CD14-positive monocyte (primary cell): Measurements from ENCODE around the gene FDCSP. TPM values are rescaled to one million over a fixed set of nuclear protein-coding genes. Genes with fewer than 3 reads are reported as not detected.

Experiments used
- DNase-seq, 3 donors: peaks; one replicate each; pipeline ENCODE4 v3.0.0-alpha.2; 2011 to 2022
- H2AFZ ChIP-seq: 2 replicates; pipeline ENCODE4 v1.6.0; 2012; ENCODE audit warnings: mild to moderate bottlenecking, low read depth, low read length, inconsistent platforms; ENCODE audit not compliant: insufficient read depth, poor library complexity, severe bottlenecking
- H3K27ac ChIP-seq, 2 donors: 1 replicate in 1 of 2; 2 replicates in 1 of 2; pipeline ENCODE4 v1.5.1; 2012 to 2013; ENCODE audit warnings: low read length in 2 of 2, control low read depth in 1 of 2, inconsistent platforms in 1 of 2, low read depth in 1 of 2, mild to moderate bottlenecking in 1 of 2
- H3K27me3 ChIP-seq, 2 donors: one replicate each; pipeline versions ENCODE4 v1.6.0 to v1.6.1; 2011 to 2013; ENCODE audit warnings: low read length in 2 of 2; ENCODE audit not compliant: control insufficient read depth in 2 of 2, insufficient read depth in 2 of 2
- H3K36me3 ChIP-seq, 2 donors: replicated peaks in 1 of 2; 1 replicate in 1 of 2; 2 replicates in 1 of 2; pipeline versions ENCODE4 v1.5.1 to v1.6.1; 2012 to 2013; ENCODE audit warnings: low read length in 2 of 2, control low read depth in 1 of 2, inconsistent platforms in 1 of 2, mild to moderate bottlenecking in 1 of 2; ENCODE audit not compliant: insufficient read depth in 2 of 2, control insufficient read depth in 1 of 2
- H3K4me1 ChIP-seq, 2 donors: 1 replicate in 1 of 2; 2 replicates in 1 of 2; pipeline versions ENCODE4 v1.5.1 to v1.6.1; 2012 to 2013; ENCODE audit warnings: low read length in 2 of 2, control low read depth in 1 of 2, inconsistent platforms in 1 of 2, mild to moderate bottlenecking in 1 of 2, moderate library complexity in 1 of 2; ENCODE audit not compliant: insufficient read depth in 2 of 2, control insufficient read depth in 1 of 2
- H3K4me2 ChIP-seq: replicated peaks from 2 replicates; pipeline ENCODE3; 2012; ENCODE audit warnings: low read length, moderate library complexity, mild to moderate bottlenecking; ENCODE audit not compliant: poor library complexity, severe bottlenecking; ENCODE audit errors: extremely low read depth
- H3K4me3 ChIP-seq, 3 experiments: fragments of 200-600 bp in 1 of 3; sonication (generic) in 1 of 3; replicated peaks in 1 of 3; 1 replicate in 2 of 3; 2 replicates in 1 of 3; pipeline ENCODE4 v1.5.1; 2011 to 2013; ENCODE audit warnings: low read length in 3 of 3, mild to moderate bottlenecking in 3 of 3, control low read depth in 2 of 3, low read depth in 2 of 3, inconsistent platforms in 1 of 3, moderate library complexity in 1 of 3
- H3K79me2 ChIP-seq: 2 replicates; pipeline ENCODE4 v1.6.0; 2012; ENCODE audit warnings: mild to moderate bottlenecking, control low read depth, inconsistent platforms, low read length, moderate library complexity; ENCODE audit not compliant: insufficient read depth
- H3K9ac ChIP-seq: 2 replicates; pipeline ENCODE4 v1.6.0; 2017; ENCODE audit warnings: low read length, mild to moderate bottlenecking; ENCODE audit not compliant: insufficient read depth, poor library complexity, severe bottlenecking
- H3K9me3 ChIP-seq, 2 donors: replicated peaks in 1 of 2; 1 replicate in 1 of 2; 2 replicates in 1 of 2; pipeline versions ENCODE4 v1.5.1 to v1.6.1; 2012 to 2013; ENCODE audit warnings: low read length in 2 of 2, control low read depth in 1 of 2; ENCODE audit not compliant: control insufficient read depth in 1 of 2, insufficient read depth in 1 of 2
- H4K20me1 ChIP-seq: 2 replicates; pipeline ENCODE4 v1.6.0; 2012; ENCODE audit warnings: mild to moderate bottlenecking, low read length, control low read depth, moderate library complexity; ENCODE audit not compliant: insufficient read depth
- H3K27ac Mint-ChIP-seq, 7 donors: one replicate each; pipeline ENCODE4 v1.8.0; 2020; ENCODE audit warnings: mild to moderate bottlenecking in 7 of 7, mixed read lengths in 7 of 7, moderate library complexity in 6 of 7, inconsistent platforms in 2 of 7
- H3K27me3 Mint-ChIP-seq, 3 donors: one replicate each; pipeline ENCODE4 v1.8.0; 2021 to 2022; ENCODE audit warnings: low read depth in 3 of 3, mild to moderate bottlenecking in 3 of 3, mixed read lengths in 3 of 3, moderate library complexity in 3 of 3, inconsistent platforms in 1 of 3
- H3K36me3 Mint-ChIP-seq, 2 donors: one replicate each; pipeline ENCODE4 v1.8.0; 2020; ENCODE audit warnings: mixed read lengths in 2 of 2, inconsistent platforms in 1 of 2, mild to moderate bottlenecking in 1 of 2
- H3K4me1 Mint-ChIP-seq: one replicate; pipeline ENCODE4 v1.8.0; 2020; ENCODE audit warnings: mild to moderate bottlenecking, mixed read lengths
- H3K4me3 Mint-ChIP-seq, 2 donors: one replicate each; pipeline ENCODE4 v1.8.0; 2020; ENCODE audit warnings: mild to moderate bottlenecking in 2 of 2, mixed read lengths in 2 of 2, moderate library complexity in 1 of 2
- H3K9me3 Mint-ChIP-seq, 7 donors: one replicate each; pipeline ENCODE4 v1.8.0; 2020 to 2022; ENCODE audit warnings: mixed read lengths in 7 of 7, mild to moderate bottlenecking in 6 of 7, moderate library complexity in 6 of 7, inconsistent platforms in 2 of 7
- CTCF ChIP-seq: fragments of 200-600 bp; IDR thresholded peaks from one replicate; pipeline ENCODE4 v1.8.0; 2022; ENCODE audit warnings: antibody characterized with exemption, mild to moderate bottlenecking
- WGBS: methylation state at CpG from one replicate; pipeline ENCODE4 v1.1.5; 2013; ENCODE audit warnings: missing lambda C conversion rate; ENCODE audit not compliant: insufficient coverage; 5-methylcytosine and 5-hydroxymethylcytosine counted together
- intact Hi-C, 2 donors: fragments of 100-400 bp; cut with micrococcal nuclease; formaldehyde crosslinking; loops; one replicate each; pipeline versions ENCODE4 v1.15.0 to v1.15.1; 2023
- polyA minus RNA-seq: library from RNA; depleted of rRNA, polyadenylated mRNA; stranded (reverse); fragments of >200 nt; gene quantifications from 2 replicates; pipeline ENCODE4 v1.2.3, GENCODE V29; 2012
- polyA plus RNA-seq, 3 donors: library from polyadenylated mRNA; depleted of rRNA in 1 of 3; unstranded in 2 of 3; stranded (reverse) in 1 of 3; fragments of 300-500 nt in 2 of 3; fragments of >200 nt in 1 of 3; fragmentation: Illumina TruSeq in 2 of 3; gene quantifications; 1 replicate in 2 of 3; 2 replicates in 1 of 3; pipeline ENCODE4 v1.2.3, GENCODE V29; 2012 to 2021
- total RNA-seq, 12 experiments: library from RNA in 1 of 12; stranded (reverse) in 1 of 12; fragments of 120-200 nt in 1 of 12; gene quantifications; one replicate each; pipeline ENCODE4 v1.2.4 and lab custom pipeline; 2013 to 2026; ENCODE audit warnings: mixed read lengths in 6 of 12, inconsistent platforms in 1 of 12

Gene FDCSP
- total RNA-seq (2013): not detected
- polyA plus RNA-seq (not detected), polyA minus RNA-seq (not detected in 2 replicates), total RNA-seq (lab: John Stamatoyannopoulos, UW) (0 to 0.75 (median 0) reads per million in 11 experiments)

- DNase-seq: no peak
- H3K9me3 ChIP-seq: no peaks in the 10 kb centered on the region
- no peaks in the 10 kb centered on the region for H3K36me3 ChIP-seq
- no peak within 1 kb of the TSS for H3K27ac ChIP-seq
- intact Hi-C loops: no loop called here
- H3K36me3 Mint-ChIP-seq: no peaks in the 10 kb centered on the region
- no peaks in the 10 kb centered on the region for H3K27me3 Mint-ChIP-seq
- WGBS: no CpG with 5 or more reads among the region's 2 CpGs
- TF ChIP-seq CTCF: no peak
- H3K4me1 ChIP-seq: no peaks in the 10 kb centered on the region
- no peak within 1 kb of the TSS for H3K9ac ChIP-seq
- H3K4me1 Mint-ChIP-seq: no peaks in the 10 kb centered on the region
- no peak within 1 kb of the TSS for H3K27ac Mint-ChIP-seq
- H4K20me1 ChIP-seq: no peaks in the 10 kb centered on the region
- H3K4me3 ChIP-seq: no peak within 1 kb of the TSS
- no peak within 1 kb of the TSS for H3K4me2 ChIP-seq
- H3K79me2 ChIP-seq: no peaks in the 10 kb centered on the region
- no peak within 1 kb of the TSS for H3K4me3 Mint-ChIP-seq
- H3K9me3 Mint-ChIP-seq: no peaks in the 10 kb centered on the region
- H2AFZ ChIP-seq: no peak within 1 kb of the TSS
- H3K27me3 ChIP-seq: no peaks in the 10 kb centered on the region
Observed at GRCh38 chr4:70225824-70226223, at the start of gene FDCSP. Gene FDCSP (plus strand): TSS chr4:70226124. CDS start chr4:70231195, 5,071 bp downstream.

- Histone ChIP-seq H3K79me2 (no peaks in the 10 kb centered on the region), H2AFZ (no peak overlapping the region), H3K4me3 (no peak overlapping the region), H3K4me2 (no peak overlapping the region), H3K4me1 (no peaks in the 10 kb centered on the region), H4K20me1 (no peaks in the 10 kb centered on the region), H3K27me3 (no peaks in the 10 kb centered on the region), H3K9me3 (no peaks in the 10 kb centered on the region), H3K27ac (no peak overlapping the region), H3K9ac (no peak overlapping the region), H3K36me3 (no peaks in the 10 kb centered on the region)
- no peak for DNase-seq
- no peaks in the 10 kb centered on the region for H3K36me3 Mint-ChIP-seq
- 80% methylated on average over 4 of the region's 5 CpGs for WGBS
- intact Hi-C loops: no loop called here
- TF ChIP-seq CTCF: no peak
- no peaks in the 10 kb centered on the region for H3K9me3 Mint-ChIP-seq
- H3K27ac Mint-ChIP-seq: no peak overlapping the region
- H3K4me1 Mint-ChIP-seq: no peaks in the 10 kb centered on the region
- peaks cover 1 to 2% (median 1%) of the 10 kb centered on the region in 3 donors for H3K27me3 Mint-ChIP-seq
- H3K4me3 Mint-ChIP-seq: no peak overlapping the region
Observed at GRCh38 chr4:70177090-70177489, 48.8 kb upstream of the FDCSP start.
